Measurements from ENCODE around the gene GIGYF2.

Gene GIGYF2

DNA sequence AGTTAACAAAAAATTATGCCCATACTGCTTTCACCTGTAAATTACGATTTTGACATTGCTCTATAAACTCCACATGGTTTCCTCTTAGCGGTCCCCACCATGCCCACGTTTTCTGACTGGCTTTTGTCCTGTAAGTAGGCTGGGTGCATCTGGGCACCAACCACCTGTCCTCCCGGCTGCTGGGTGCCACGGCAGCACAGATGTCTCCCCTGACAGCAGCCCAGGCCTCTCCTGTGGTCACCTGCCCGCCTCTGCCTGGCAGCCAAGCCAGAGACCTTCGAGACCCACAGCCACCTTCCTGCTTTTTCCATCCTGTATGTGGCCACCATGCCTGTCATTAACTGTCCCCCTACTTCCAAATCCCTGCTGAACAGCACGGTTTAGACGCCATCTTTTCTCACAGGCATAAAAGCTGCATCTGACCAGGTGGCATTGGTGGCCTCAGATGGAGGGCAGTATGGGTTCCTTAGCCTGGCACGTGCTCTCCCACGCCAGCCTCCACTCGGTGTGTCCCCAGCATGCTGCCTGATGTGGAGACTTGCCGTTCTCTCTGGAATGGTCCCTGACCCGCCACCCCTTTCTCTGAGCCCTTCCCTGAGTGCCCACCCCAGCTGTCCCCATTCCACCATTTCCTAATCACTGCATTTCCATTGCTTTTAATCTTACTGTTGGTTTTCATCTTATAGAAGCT, 191.9 kb downstream of the GIGYF2 start:
- TF ChIP-seq, protein P1, sequence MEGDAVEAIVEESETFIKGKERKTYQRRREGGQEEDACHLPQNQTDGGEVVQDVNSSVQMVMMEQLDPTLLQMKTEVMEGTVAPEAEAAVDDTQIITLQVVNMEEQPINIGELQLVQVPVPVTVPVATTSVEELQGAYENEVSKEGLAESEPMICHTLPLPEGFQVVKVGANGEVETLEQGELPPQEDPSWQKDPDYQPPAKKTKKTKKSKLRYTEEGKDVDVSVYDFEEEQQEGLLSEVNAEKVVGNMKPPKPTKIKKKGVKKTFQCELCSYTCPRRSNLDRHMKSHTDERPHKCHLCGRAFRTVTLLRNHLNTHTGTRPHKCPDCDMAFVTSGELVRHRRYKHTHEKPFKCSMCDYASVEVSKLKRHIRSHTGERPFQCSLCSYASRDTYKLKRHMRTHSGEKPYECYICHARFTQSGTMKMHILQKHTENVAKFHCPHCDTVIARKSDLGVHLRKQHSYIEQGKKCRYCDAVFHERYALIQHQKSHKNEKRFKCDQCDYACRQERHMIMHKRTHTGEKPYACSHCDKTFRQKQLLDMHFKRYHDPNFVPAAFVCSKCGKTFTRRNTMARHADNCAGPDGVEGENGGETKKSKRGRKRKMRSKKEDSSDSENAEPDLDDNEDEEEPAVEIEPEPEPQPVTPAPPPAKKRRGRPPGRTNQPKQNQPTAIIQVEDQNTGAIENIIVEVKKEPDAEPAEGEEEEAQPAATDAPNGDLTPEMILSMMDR (IDR thresholded peaks at IDR 0.05; ENCODE audit: extremely low read depth, missing control alignments): no peak
- no peak for DNase-seq (ENCODE audit: low spot score)

DNA sequence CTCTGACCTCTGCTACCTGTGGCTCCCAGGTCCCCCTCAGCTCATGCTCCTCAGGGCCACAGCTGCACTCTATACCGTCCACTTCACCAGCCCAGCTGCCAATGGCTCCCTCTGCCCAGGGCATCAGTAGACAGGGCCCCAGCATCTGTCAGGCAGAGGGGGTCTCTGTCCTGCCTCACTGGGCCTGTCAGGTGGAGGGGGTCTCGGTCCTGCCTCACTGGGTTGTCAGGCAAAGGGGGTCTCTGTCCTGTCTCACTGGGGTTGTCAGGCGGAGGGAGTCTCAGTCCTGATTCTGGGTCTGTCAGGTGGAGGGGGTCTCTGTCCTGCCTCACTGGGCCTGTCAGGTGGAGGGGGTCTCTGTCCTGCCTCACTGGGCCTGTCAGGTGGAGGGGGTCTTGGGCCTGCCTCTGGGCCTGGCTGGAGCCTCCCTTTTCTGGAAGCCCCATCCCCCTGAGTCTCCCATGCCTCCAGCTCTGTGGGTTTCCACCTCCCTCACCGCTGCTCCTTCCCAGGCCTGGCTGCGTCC, 192.8 kb downstream of the GIGYF2 start:
- no peak for DNase-seq (ENCODE audit: low spot score)
- TF ChIP-seq, protein P1 (IDR thresholded peaks at IDR 0.05; ENCODE audit: extremely low read depth, missing control alignments): no peak

DNA sequence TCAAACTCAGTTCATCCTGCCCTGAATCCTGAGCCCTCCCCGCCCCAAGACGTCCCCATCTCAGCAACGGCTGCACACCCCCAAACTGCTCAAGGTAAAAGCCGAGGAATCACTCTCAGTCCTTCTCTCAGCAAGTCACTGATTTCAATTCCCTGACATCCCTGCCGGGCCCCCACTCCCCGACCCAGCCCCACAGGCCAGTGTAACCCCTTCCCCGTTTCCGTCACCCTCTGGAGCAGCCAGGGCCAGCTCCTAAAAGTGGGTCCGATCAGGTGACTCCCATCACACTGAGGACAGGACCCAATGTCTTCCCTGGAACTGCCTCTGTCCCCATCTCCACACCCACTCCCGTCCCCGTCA, 193.4 kb downstream of the GIGYF2 start:
- TF ChIP-seq, protein P1 (IDR thresholded peaks at IDR 0.05; ENCODE audit: extremely low read depth, missing control alignments): no peak

DNA sequence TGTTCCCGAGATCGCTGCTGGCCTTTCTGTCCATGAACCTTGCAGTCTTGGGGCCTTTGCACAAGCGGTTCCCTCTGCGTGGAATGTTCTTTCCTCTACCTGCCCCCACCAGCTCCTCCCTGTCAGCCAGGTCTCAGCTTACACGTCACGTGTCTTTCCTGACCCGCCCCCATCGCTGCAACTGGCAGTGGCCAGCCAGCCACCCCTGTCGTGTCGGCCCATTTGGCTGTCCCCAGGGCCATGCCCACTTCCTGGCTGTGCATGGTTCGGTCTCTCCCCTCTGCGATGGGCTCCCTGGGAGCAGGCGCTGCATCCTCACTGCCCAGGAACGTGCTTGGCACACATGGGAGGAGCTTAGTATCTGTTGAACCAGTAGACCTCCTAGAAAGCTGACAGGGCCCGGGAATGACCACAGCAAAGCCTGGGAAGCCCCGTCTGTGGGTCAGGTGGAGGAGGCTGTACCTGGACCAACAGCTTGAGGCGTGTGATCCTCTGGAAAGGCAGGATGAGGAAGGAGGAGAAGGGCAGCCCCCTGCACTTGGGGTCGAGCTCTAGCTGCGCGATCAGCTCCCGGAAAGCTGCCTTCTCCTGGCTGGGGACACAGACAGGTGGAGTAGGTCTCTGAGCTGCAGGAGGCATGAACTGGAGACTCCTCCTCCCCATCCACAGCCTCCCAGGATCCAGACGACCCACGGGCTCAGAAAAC, 193.9 kb downstream of the GIGYF2 start:
- TF ChIP-seq, protein P1 (IDR thresholded peaks at IDR 0.05; ENCODE audit: extremely low read depth, missing control alignments): no peak
- no peak for DNase-seq (ENCODE audit: low spot score)

More for the DNA sequence above, 193.4 kb downstream of the GIGYF2 start:
- no peak for DNase-seq (ENCODE audit: low spot score)

DNA sequence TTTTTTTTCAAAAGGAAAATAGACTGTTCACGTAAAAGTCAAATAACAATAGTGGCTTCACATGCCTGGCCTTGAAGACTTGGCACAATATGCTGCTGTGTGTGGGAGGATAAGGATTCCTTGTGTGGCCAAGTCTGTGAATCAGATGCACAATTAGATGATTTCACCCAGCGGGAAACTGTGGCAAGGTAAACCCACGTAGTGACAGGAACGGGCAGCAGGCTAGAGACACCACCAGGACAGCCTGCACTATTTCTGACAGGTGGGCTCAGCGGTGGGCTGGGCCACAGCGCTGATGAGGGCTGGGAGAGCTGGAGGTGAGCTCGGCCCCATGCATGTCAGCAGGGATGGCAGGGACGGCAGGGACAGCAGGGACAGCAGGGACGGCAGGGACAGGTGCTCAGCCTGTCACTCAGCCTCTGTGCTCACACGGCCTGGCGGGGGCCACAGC, 194.5 kb downstream of the GIGYF2 start:
- TF ChIP-seq, protein P1 (IDR thresholded peaks at IDR 0.05; ENCODE audit: extremely low read depth, missing control alignments): no peak
- DNase-seq (ENCODE audit: low spot score): no peak

DNA sequence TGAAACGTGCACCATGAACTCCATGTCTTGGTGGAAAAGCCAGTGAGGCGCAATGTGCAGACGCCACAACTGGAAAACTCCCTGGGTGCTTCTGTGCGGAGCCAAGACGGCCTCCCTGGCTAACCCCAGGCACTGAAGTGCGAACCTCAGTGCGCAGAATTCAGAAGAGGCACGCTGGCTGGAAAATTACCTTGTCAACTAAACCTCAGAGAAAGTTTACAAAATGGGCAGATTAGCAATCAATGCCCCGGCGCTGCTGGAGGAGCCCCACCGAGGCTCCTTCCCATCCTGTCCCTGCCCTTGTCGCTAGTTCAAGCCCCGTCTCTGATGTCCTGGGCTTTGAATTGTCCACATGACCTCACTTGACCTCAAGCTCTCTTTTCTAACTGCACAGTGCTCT, 195.1 kb downstream of the GIGYF2 start:
- TF ChIP-seq, protein P1 (IDR thresholded peaks at IDR 0.05; ENCODE audit: extremely low read depth, missing control alignments): no peak
- DNase-seq (ENCODE audit: low spot score): no peak

DNA sequence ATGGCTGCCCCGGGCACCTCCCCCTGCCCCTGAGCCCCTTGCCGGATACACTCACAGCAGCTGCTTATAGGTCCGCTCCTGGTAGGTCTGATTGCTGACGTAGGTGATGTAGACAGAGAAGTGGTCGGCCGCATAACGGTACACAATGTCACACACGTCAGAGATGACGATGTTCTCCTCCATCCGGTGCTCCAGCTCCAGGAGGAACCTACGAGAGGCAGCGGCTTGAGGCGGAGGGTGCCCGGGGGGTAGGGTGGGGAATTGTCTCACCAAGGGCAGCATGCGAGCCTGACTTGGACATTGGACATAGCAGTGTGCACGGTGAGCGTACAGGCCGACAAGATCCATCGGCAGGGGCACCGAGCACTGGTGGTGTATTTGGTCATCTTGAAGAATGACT, 195.7 kb downstream of the GIGYF2 start:
- TF ChIP-seq, protein P1 (IDR thresholded peaks at IDR 0.05; ENCODE audit: extremely low read depth, missing control alignments): no peak

More for the DNA sequence above, 195.7 kb downstream of the GIGYF2 start:
- DNase-seq (ENCODE audit: low spot score): no peak
